Activated CD4-positive, alpha-beta T cell treated with anti-CD3 and anti-CD28 coated beads, Interleukin-2, amount 50 U/mL, for 1 hour (primary cell): ENCODE data around the gene PRKAG2.

ENCODE experiments used
- DNase-seq: peaks from one replicate; pipeline ENCODE4 v3.0.0-alpha.2; 2020

Gene PRKAG2

GRCh38 chr7:151518947-151519764 is 357.8 kb downstream of the PRKAG2 start:
- peak; percentile 54 for DNase-seq

DNA sequence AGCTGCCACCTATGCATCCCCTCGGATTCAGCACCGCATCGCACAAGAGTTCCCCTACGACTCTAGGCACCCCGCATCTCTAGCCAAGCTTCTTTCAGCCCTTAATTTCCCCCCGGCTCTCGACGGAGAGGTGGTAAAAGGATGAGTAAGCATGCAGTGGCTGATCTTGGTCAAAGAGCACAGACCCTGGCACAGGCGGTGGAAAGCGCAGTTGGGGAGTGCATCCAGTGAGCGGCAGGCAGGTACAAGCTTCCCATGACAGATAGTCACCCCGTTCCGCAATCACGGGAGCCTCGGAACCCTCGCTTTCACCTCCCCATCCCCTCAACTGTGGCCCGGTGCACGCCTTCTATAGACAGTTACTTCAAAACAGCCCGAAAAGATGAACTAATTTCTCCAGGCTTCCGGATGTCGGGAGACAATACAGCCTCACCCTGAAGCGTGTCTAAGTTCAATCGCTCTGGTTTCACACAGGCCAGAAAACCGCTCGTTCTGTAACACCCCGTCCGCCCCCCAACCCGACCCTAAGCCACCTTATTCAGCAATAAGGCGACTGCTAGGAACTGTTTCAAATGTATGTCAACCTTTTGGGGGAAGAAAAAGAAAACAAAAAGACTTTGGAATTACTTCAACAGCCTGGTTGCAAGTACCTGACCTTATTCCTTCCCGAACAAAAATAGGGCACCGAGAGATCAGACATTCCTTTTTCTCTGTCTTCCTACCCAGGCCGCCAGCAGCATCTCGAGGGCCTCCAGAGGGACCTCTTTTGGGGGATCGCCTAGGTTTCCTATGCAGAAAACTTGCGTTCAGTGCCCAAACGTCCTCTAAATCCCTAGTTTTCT is 358.6 kb downstream of the PRKAG2 start:
- DNase-seq: peak; percentile 60

DNA sequence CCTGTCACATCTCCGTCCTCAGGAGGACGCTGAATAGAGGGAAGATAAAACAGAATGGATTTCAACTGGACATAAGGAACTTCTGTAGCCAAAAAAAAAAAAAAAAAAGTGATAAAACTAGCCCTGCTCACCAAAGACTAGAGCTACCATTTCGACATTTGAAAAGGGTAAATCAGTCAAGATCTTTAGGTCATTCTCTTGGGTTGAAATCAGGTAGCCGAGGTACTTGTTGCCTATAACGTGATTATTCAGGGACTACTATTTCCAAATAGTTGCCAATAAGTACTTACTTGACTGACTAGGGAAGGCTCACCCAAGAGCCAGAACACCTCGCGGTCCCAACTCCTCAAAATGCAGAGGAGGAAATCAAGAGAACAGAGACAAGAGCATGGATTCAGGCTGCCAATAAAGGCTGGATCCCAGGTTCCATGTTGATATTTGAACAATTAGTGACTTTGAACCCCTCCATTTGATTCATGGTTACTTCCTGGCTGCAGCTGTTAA is 359.3 kb downstream of the PRKAG2 start:
- DNase-seq: no peak

GRCh38 chr7:151515276-151515565 is 361.7 kb downstream of the PRKAG2 start:
- no peak for DNase-seq

DNA sequence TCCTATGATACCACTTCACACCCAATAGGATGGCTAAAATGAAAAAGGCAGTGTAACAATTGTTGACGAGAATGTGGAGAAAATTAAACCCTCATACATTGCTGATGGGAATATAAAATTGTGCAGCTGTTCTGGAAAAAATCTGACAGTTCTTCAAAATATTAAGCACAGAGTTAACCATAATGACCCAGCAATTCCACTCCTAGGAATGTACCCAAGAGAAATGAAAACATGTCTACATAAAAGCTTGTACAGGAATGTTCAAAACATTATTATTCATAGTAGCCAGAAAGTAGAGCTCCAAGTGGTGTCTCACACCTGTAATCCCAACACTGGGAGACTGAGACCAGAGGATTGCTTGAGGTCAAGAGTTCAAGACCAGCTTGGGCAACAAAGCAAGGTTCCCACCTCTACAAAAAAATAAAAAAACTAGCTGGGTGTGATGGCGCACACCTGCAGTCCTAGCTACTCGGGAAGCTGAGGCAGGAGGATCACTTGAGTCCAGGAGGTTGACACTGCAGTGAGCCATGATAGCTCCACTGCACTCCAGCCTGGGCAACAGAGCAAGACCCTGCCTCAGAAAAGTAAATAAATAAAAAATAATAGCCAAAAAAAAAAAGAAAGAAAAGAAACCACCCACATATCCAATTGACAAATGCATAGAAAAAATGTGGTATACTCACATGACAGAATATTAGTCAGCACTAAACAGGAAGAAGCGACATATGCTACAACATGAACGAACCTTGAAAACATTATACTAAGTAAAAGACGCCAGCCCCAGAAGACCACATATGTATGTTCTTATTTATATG is 362.2 kb downstream of the PRKAG2 start:
- no peak for DNase-seq

- DNase-seq: no peak
Measured at GRCh38 chr7:151513133-151513532, 363.8 kb downstream of the PRKAG2 start.

GRCh38 chr7:151512353-151512752 is 364.6 kb downstream of the PRKAG2 start:
- no peak for DNase-seq

DNA sequence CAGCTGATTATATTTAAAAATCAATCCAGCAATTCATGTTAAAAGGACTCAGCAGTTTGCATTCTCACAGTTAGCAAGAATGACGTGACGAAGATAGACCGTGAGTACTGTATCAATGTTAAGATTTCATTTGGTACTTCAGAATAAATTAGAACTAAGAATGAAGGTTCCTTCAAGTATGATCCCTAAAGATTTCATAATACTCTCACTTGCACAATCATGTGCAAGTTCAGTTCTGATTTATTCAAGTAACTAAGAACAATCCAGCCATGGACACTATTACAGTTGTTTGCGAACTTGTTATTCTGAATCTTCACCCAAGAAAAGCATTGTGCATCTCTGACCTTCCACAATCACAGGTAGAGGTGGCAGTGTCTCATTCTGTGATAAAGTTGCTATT is 365.0 kb downstream of the PRKAG2 start:
- DNase-seq: no peak

DNA sequence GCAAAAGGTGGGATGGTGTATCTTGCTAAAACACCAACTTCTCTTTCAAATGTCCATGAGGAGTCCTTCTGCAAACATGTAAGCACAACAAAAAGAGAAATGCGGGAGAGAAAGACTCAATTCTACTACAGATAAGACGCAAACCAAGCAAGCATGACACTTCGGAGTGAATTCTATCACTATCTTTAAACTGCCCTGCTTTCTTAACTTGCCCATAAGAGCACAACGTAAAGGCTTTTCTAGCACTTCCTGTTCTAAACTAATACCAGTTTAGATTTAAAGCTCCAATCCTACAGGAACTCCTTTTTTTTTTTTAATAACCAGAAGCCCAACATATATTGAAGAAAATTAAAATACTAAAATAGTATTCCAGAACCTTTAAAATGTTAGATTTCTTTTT is 365.6 kb downstream of the PRKAG2 start:
- no peak for DNase-seq

- no peak for DNase-seq
Measured at GRCh38 chr7:151509670-151510333, 367.1 kb downstream of the PRKAG2 start.

DNA sequence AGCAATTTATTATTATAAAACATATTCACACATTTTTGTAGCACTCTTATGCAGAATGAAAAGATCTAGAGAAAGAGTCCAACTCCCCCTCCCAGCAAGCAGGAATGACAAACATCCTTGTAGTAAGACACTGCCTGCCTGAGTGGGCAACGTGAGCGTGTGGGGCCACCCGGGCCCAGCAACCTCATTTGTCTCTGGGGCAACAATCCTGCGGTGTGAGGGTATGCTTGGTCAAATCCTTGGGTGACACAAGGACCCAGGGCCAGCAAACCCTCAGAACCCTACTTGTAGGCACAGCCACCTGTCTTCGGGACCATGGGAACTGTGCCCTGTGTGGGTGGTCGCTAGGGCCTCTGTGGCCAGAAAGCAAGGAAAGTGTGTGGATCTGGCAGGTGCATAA is 367.9 kb downstream of the PRKAG2 start:
- no peak for DNase-seq

GRCh38 chr7:151507806-151508205 is 369.1 kb downstream of the PRKAG2 start:
- no peak for DNase-seq

DNA sequence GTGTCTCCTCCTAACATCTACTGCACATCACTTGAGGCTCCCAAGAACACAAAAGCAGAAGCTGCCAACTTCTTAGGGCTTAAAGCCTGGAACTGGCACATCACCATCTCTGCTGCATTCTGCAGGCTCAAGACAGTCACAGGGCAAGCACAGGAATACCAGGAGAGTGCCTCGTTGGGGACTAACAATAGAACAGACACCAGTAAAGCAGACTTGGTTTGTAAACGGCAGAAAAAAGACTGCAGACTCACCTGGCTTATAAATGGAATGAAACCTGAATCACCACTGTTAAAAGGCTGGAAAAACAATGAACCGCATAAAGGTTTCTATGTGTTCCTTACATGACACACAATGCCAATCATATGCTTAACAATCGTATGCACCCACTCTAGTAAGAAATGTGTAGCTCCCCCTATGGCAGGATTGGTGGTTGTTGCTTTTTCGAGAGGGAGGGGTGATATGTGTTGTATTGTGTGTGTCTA is 370.0 kb downstream of the PRKAG2 start:
- DNase-seq: no peak
